Body of pancreas (tissue), 4 donors: ENCODE data around the gene IRF3. TPM values are rescaled to one million over a fixed set of nuclear protein-coding genes. Genes with fewer than 3 reads are reported as not detected.

Source experiments
- ATAC-seq: fragments of 150-250 bp; one replicate; pipeline ENCODE4 v1.9.1; 2016
- DNase-seq, 4 donors: peaks; one replicate each; pipeline ENCODE4 v3.0.0-alpha.2; 2019
- H3K27ac ChIP-seq, 4 donors: fragments of 200-600 bp; sonication (generic); 1 replicate in 3 of 4; 2 replicates in 1 of 4; pipeline versions ENCODE4 v1.5.1 to v1.6.1; 2016 to 2019; ENCODE audit warnings: mild to moderate bottlenecking in 1 of 4, mixed read lengths in 1 of 4, moderate library complexity in 1 of 4
- H3K27me3 ChIP-seq, 2 donors: fragments of 200-600 bp; sonication (generic); one replicate each; pipeline ENCODE4 v1.6.0; 2016; ENCODE audit warnings: mild to moderate bottlenecking in 1 of 2
- H3K36me3 ChIP-seq, 2 donors: fragments of 200-600 bp; sonication (generic); replicated peaks in 1 of 2; 2 replicates each; pipeline ENCODE4 v1.5.1; 2016; ENCODE audit warnings: low read depth in 2 of 2; ENCODE audit not compliant: insufficient read depth in 1 of 2
- H3K4me1 ChIP-seq: fragments of 200-600 bp; sonication (generic); one replicate; pipeline ENCODE4 v1.6.0; 2016
- H3K4me3 ChIP-seq, 2 donors: fragments of 200-600 bp; sonication (generic); 1 replicate in 1 of 2; 2 replicates in 1 of 2; pipeline ENCODE4 v1.5.1; 2016 to 2019
- H3K9me3 ChIP-seq, 3 donors: fragments of 200-600 bp; sonication (generic); 1 replicate in 2 of 3; 2 replicates in 1 of 3; pipeline ENCODE4 v1.5.1; 2016
- CTCF ChIP-seq, 7 experiments: fragments of 450-650 bp in 4 of 7; fragments of 200-600 bp in 3 of 7; sonication (generic) in 3 of 7; IDR thresholded peaks; one replicate each; pipeline ENCODE4 v1.5.1; 2016 to 2019; ENCODE audit warnings: antibody characterized with exemption in 7 of 7
- POLR2A ChIP-seq, 3 donors: fragments of 450-650 bp; IDR thresholded peaks; one replicate each; pipeline ENCODE4 v1.6.1; 2016; ENCODE audit warnings: antibody characterized with exemption in 3 of 3, mild to moderate bottlenecking in 2 of 3
- WGBS, 2 donors: methylation state at CpG; one replicate each; pipeline ENCODE4 v1.1.5; 2017; 5-methylcytosine and 5-hydroxymethylcytosine counted together
- intact Hi-C: fragments of 100-400 bp; cut with DNase I; formaldehyde crosslinking; loops from one replicate; pipeline ENCODE4 v1.15.1; 2023
- total RNA-seq, 2 donors: library from RNA; depleted of rRNA; stranded (reverse); fragments of >200 nt; gene quantifications; one replicate each; pipeline ENCODE4 v1.1.0, GENCODE V29; 2016

The IRF3 gene
- total RNA-seq, 2 donors from 2014 or later = 46.7 to 134 TPM

- Histone ChIP-seq H3K27ac (no peak overlapping the region), H3K4me1 (no peaks in the 10 kb centered on the region), H3K4me3 (no peak overlapping the region), H3K9me3 (no peaks in the 10 kb centered on the region), H3K36me3 (no peaks in the 10 kb centered on the region), H3K27me3 (peaks cover 0 to 6% of the 10 kb centered on the region in 2 donors)
- no peak for ATAC-seq
- no peak for DNase-seq
- WGBS, 2 donors = 80 to 85% methylated on average over 7 of the region's 7 CpGs
- intact Hi-C loops = no loop called here
- TF ChIP-seq POLR2A (IDR thresholded peaks at IDR 0.05) = no peak
- no peak for TF ChIP-seq CTCF (IDR thresholded peaks at IDR 0.05)
Measured at GRCh38 chr19:49696865-49697264, 31.2 kb upstream of the IRF3 start.

- peaks cover 7% of the 10 kb centered on the region for H3K4me1 ChIP-seq
- no peaks in the 10 kb centered on the region for H3K36me3 ChIP-seq
- no peak overlapping the region for H3K4me3 ChIP-seq
- intact Hi-C loops = no loop called here
- no peak for ATAC-seq
- H3K9me3 ChIP-seq = no peaks in the 10 kb centered on the region
- WGBS, 2 donors = 82 to 83% methylated on average over 6 of the region's 6 CpGs
- H3K27ac ChIP-seq = no peak overlapping the region
- DNase-seq = no peak
- peaks cover 0 to under 1% of the 10 kb centered on the region in 2 donors for H3K27me3 ChIP-seq
- no peak for TF ChIP-seq POLR2A (IDR thresholded peaks at IDR 0.05)
- no peak for TF ChIP-seq CTCF (IDR thresholded peaks at IDR 0.05)
Measured at GRCh38 chr19:49696115-49696514, 30.5 kb upstream of the IRF3 start.

GRCh38 chr19:49692147-49692506, 26.5 kb upstream of the IRF3 start:
- no peaks in the 10 kb centered on the region for H3K27me3 ChIP-seq
- H3K4me1 ChIP-seq = peaks cover 33% of the 10 kb centered on the region
- ATAC-seq (no peak), DNase-seq (no peak)
- no peak for TF ChIP-seq POLR2A (IDR thresholded peaks at IDR 0.05)
- no peak for TF ChIP-seq CTCF (IDR thresholded peaks at IDR 0.05)
- H3K36me3 ChIP-seq = no peaks in the 10 kb centered on the region
- 74 to 81% methylated on average over 15 to 16 of the region's 16 CpGs for WGBS, 2 donors
- H3K4me3 ChIP-seq = no peak overlapping the region
- H3K9me3 ChIP-seq = no peaks in the 10 kb centered on the region
- intact Hi-C loops = no loop called here
- no peak overlapping the region for H3K27ac ChIP-seq

DNA sequence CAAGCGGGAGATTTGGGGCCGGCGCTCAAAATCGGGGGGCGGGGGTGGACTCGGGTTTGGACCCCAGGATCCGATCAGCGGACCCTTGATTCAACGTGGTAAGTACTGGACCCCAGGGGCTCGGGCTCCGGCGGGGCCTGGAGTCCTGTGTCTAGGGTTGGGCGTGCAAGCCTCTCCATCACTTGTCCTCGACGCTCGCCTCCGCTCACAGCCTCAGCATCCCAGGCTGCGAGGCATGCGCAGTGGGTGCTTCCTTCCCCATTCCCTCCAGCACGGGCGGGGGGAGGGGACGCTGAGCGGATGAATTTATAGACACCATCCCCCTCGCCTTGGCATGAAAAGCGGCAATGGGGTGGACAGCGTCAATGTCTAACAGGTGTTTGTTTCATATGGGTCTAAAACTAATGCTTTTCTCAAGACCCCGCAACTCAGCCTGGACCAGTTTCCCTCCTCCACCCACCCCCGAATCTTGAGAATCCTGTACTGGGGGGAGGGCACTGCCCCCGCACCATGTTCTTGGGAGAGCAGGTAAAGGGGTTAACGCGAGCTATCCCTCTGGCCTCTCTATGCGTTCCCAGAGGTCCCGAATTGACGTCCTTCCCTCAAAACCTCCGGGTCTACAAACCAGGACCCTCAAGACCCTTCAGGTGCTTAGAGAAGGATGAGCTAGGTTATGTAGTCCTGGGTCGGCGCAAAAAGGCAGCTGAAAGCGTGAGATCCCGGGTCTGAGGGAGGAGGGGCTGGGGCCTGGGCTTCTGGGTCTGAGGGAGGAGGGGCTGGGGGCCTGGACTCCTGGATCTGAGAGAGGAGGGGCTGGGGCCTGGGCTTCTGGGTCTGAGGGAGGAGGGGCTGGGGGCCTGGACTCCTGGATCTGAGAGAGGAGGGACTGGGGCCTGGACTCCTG, 25.8 kb upstream of the IRF3 start:
- WGBS, 2 donors = 27 to 65% methylated on average over 12 to 39 of the region's 39 CpGs

More for the DNA sequence above, 25.8 kb upstream of the IRF3 start:
- Histone ChIP-seq H3K27me3 (no peaks in the 10 kb centered on the region), H3K9me3 (no peaks in the 10 kb centered on the region), H3K4me1 (peaks cover 33% of the 10 kb centered on the region), H3K36me3 (no peaks in the 10 kb centered on the region), H3K4me3 (no peak overlapping the region), H3K27ac (peak overlapping the region in 2 of 4 donors; percentile 66 to 69)
- TF ChIP-seq CTCF (IDR thresholded peaks at IDR 0.05) (no peak), POLR2A (IDR thresholded peaks at IDR 0.05) (no peak)
- peak; percentile 5 for ATAC-seq
- intact Hi-C loops = no loop called here
- peak in 1 of 4 donors; percentile 48 for DNase-seq
